IMR-90 (cell line): Measurements from ENCODE around the gene TAF11L12. TPM values are rescaled to one million over a fixed set of nuclear protein-coding genes. Genes with fewer than 3 reads are reported as not detected.
"Not testable (repeated sequence)": the region's sequence is repeated elsewhere in the genome, so short reads cannot be mapped to it uniquely, and the experiment has no call there.

ENCODE experiments used
- ATAC-seq: fragments of 200-7000 bp; cut with Tn5 transposase; 2 replicates; pipeline ENCODE4 v1.9.1; 2020; ENCODE audit warnings: low read depth, mild to moderate bottlenecking, moderate library complexity
- BruUV-seq: library from RNA; stranded (reverse); fragments of 400-500 nt; replicated peaks from 2 replicates; lab custom pipeline; 2021; lab: Mats Ljungman, UMichigan
- CTCF ChIA-PET: fragments of 300-600 bp; formaldehyde crosslinking; extraction: SDS; loops from one replicate; lab custom pipeline; 2021; ENCODE audit warnings: antibody characterized with exemption; lab: Yijun Ruan, JAX
- POLR2A ChIA-PET: fragments of 300-600 bp; sonication (Branson Sonifier 250); formaldehyde crosslinking; loops from one replicate; lab custom pipeline; 2022; ENCODE audit warnings: antibody characterized with exemption; ENCODE audit not compliant: unreplicated experiment; lab: Charles Lee
- DNase-seq: peaks from one replicate; pipeline ENCODE4 v3.0.0; 2013
- H2AFZ ChIP-seq: replicated peaks from 2 replicates; pipeline ENCODE3; 2013; ENCODE audit warnings: low read length, mild to moderate bottlenecking; ENCODE audit not compliant: poor library complexity
- H2AK5ac ChIP-seq: 2 replicates; pipeline ENCODE4 v1.6.1; 2013; ENCODE audit warnings: low read depth, low read length, inconsistent platforms
- H2AK9ac ChIP-seq: replicated peaks from 2 replicates; pipeline ENCODE3; 2013; ENCODE audit warnings: mild to moderate bottlenecking, low read depth, low read length, moderate library complexity; ENCODE audit not compliant: poor library complexity
- H2BK120ac ChIP-seq: 2 replicates; pipeline ENCODE4 v1.6.1; 2013; ENCODE audit warnings: low read depth, low read length, inconsistent platforms
- H2BK15ac ChIP-seq: 3 replicates; pipeline ENCODE4 v1.6.1; 2013; ENCODE audit warnings: low read depth, low read length, inconsistent platforms
- H2BK20ac ChIP-seq: 2 replicates; pipeline ENCODE4 v1.6.1; 2013; ENCODE audit warnings: low read depth, mild to moderate bottlenecking, inconsistent platforms, low read length, moderate library complexity
- H2BK5ac ChIP-seq: 2 replicates; pipeline ENCODE4 v1.6.1; 2013; ENCODE audit warnings: mild to moderate bottlenecking, low read depth, low read length, inconsistent platforms; ENCODE audit not compliant: poor library complexity, severe bottlenecking
- H3K14ac ChIP-seq: replicated peaks from 2 replicates; pipeline ENCODE4 v1.6.1; 2013; ENCODE audit warnings: low read depth, low read length, inconsistent platforms
- H3K18ac ChIP-seq: 2 replicates; pipeline ENCODE4 v1.6.1; 2013; ENCODE audit warnings: low read depth, low read length, control low read depth
- H3K23ac ChIP-seq: 2 replicates; pipeline ENCODE4 v1.6.1; 2013; ENCODE audit warnings: low read depth, low read length, inconsistent platforms
- H3K27ac ChIP-seq: 2 replicates; pipeline ENCODE4 v1.5.1; 2013; ENCODE audit warnings: mild to moderate bottlenecking, control low read depth, low read length; ENCODE audit not compliant: insufficient read depth
- H3K27me3 ChIP-seq: 2 replicates; pipeline ENCODE4 v1.6.1; 2013; ENCODE audit warnings: low read length; ENCODE audit not compliant: control insufficient read depth, insufficient read depth
- H3K36me3 ChIP-seq: 2 replicates; pipeline ENCODE4 v1.6.1; 2013; ENCODE audit warnings: low read length, mixed read lengths; ENCODE audit not compliant: control insufficient read depth, insufficient read depth
- H3K4ac ChIP-seq: 2 replicates; pipeline ENCODE4 v1.6.1; 2013; ENCODE audit warnings: low read depth, low read length, inconsistent platforms
- H3K4me1 ChIP-seq: 2 replicates; pipeline ENCODE4 v1.6.1; 2013; ENCODE audit warnings: low read length, mixed read lengths; ENCODE audit not compliant: control insufficient read depth, insufficient read depth
- H3K4me2 ChIP-seq: 2 replicates; pipeline ENCODE4 v1.6.1; 2013; ENCODE audit warnings: low read depth, mild to moderate bottlenecking, control low read depth, low read length, moderate library complexity
- H3K4me3 ChIP-seq: 2 replicates; pipeline ENCODE4 v1.5.1; 2013; ENCODE audit warnings: low read depth, mild to moderate bottlenecking, control low read depth, low read length, moderate library complexity; ENCODE audit not compliant: insufficient read depth
- H3K56ac ChIP-seq: 2 replicates; pipeline ENCODE4 v1.6.1; 2013; ENCODE audit warnings: low read length, inconsistent platforms; ENCODE audit not compliant: insufficient read depth; ENCODE audit errors: extremely low read depth
- H3K79me1 ChIP-seq, 2 experiments: 2 replicates each; pipeline ENCODE4 v1.6.1; 2013; ENCODE audit warnings: low read length in 2 of 2, inconsistent platforms in 1 of 2, low read depth in 1 of 2
- H3K9ac ChIP-seq: 2 replicates; pipeline ENCODE4 v1.6.1; 2013; ENCODE audit warnings: low read depth, low read length, control low read depth
- H3K9me1 ChIP-seq: 2 replicates; pipeline ENCODE4 v1.6.1; 2013; ENCODE audit warnings: low read length, inconsistent platforms; ENCODE audit not compliant: insufficient read depth
- H3K9me3 ChIP-seq: 2 replicates; pipeline ENCODE4 v1.6.1; 2013; ENCODE audit warnings: low read length; ENCODE audit not compliant: control insufficient read depth, insufficient read depth
- H4K20me1 ChIP-seq: 2 replicates; pipeline ENCODE4 v1.6.1; 2013; ENCODE audit warnings: low read length, inconsistent platforms; ENCODE audit not compliant: insufficient read depth
- H4K5ac ChIP-seq: 2 replicates; pipeline ENCODE4 v1.6.1; 2013; ENCODE audit warnings: mild to moderate bottlenecking, low read depth, low read length, control low read depth
- H4K8ac ChIP-seq, 2 experiments: 2 replicates each; pipeline ENCODE4 v1.6.1; 2013; ENCODE audit warnings: low read depth in 2 of 2, low read length in 2 of 2, control low read depth in 1 of 2, inconsistent platforms in 1 of 2
- H4K91ac ChIP-seq: 2 replicates; pipeline ENCODE4 v1.6.1; 2013; ENCODE audit warnings: low read depth, low read length, inconsistent platforms; ENCODE audit not compliant: insufficient read depth
- BHLHE40 ChIP-seq: fragments of 150-350 bp; IDR thresholded peaks from 2 replicates; pipeline ENCODE4 v1.6.1; 2016; ENCODE audit warnings: mild to moderate bottlenecking, low read depth, low read length
- ELK1 ChIP-seq: fragments of 150-350 bp; IDR thresholded peaks from 2 replicates; pipeline ENCODE4 v1.6.1; 2016; ENCODE audit warnings: low read depth, mild to moderate bottlenecking, low read length, moderate library complexity, borderline replicate concordance
- FOS ChIP-seq: fragments of 150-350 bp; IDR thresholded peaks from 2 replicates; pipeline ENCODE4 v1.6.1; 2016; ENCODE audit warnings: low read depth, low read length
- POLR2A ChIP-seq: IDR thresholded peaks from 2 replicates; pipeline ENCODE4 v1.6.1; 2012; ENCODE audit warnings: mild to moderate bottlenecking, low read depth, low read length
- RAD21 ChIP-seq: IDR thresholded peaks from 2 replicates; pipeline ENCODE4 v1.6.1; 2012; ENCODE audit warnings: low read length, improper control_type of control experiment
- SMC3 ChIP-seq: fragments of 150-350 bp; IDR thresholded peaks from 2 replicates; pipeline ENCODE4 v1.6.1; 2016; ENCODE audit warnings: low read depth, mild to moderate bottlenecking, antibody characterized with exemption, low read length, moderate library complexity
- WGBS, 2 experiments: methylation state at CpG; one replicate each; pipeline versions ENCODE4 v1.1.5 to v1.1.7; 2013; ENCODE audit warnings: missing lambda C conversion rate in 2 of 2; ENCODE audit not compliant: insufficient read length in 1 of 2; ENCODE audit errors: extremely low coverage in 2 of 2; 5-methylcytosine and 5-hydroxymethylcytosine counted together
- dilution Hi-C: fragments of 300-500 bp; cut with HindIII; formaldehyde crosslinking; loops from one replicate; pipeline ENCODE4 v1.14.3; 2018; ENCODE audit warnings: low sequenced_read_pairs; ENCODE audit not compliant: unreplicated experiment
- in situ Hi-C: fragments of 300-500 bp; cut with MboI; formaldehyde crosslinking; loops from 3 replicates; pipeline ENCODE4 v1.14.3; 2019; ENCODE audit warnings: low sequenced_read_pairs, inconsistent platforms, mixed read lengths
- intact Hi-C: fragments of 100-400 bp; cut with micrococcal nuclease; formaldehyde crosslinking; loops from 2 replicates; pipeline ENCODE4 v1.10.0; 2022
- polyA plus RNA-seq, 3 experiments: library from polyadenylated mRNA; depleted of rRNA; stranded (reverse); fragments of >200 nt; gene quantifications; 2 replicates each; pipeline ENCODE4 v1.2.3, GENCODE V29; 2012; ENCODE audit warnings: low replicate concordance in 1 of 3
- total RNA-seq: library from RNA; depleted of rRNA; stranded (reverse); fragments of >200 nt; gene quantifications from 2 replicates; pipeline ENCODE4 v1.2.3, GENCODE V29; 2012

TAF11L12 gene
- total and polyA plus RNA-seq, 2 of the 4 experiments (the other 2 are of a cell fraction): not detected

GRCh38 chr5:17604951-17605350, 5.2 kb upstream of the TAF11L12 start:
- no peaks in the 10 kb centered on the region for H4K20me1 ChIP-seq
- no peak overlapping the region for H4K8ac ChIP-seq
- no peak overlapping the region for H3K4ac ChIP-seq
- ChIA-PET CTCF (no interaction called here), POLR2A (no interaction called here)
- ATAC-seq: no peak
- no peak overlapping the region for H3K9ac ChIP-seq
- H3K9me3 ChIP-seq: no peaks in the 10 kb centered on the region
- H4K5ac ChIP-seq: no peak overlapping the region
- H2AK5ac ChIP-seq: no peak overlapping the region
- H3K4me1 ChIP-seq: no peaks in the 10 kb centered on the region
- H2BK5ac ChIP-seq: no peak overlapping the region
- H3K27ac ChIP-seq: no peak overlapping the region
- H2AFZ ChIP-seq: no peak overlapping the region
- H3K79me1 ChIP-seq: no peaks in the 10 kb centered on the region
- H3K27me3 ChIP-seq: no peaks in the 10 kb centered on the region
- H3K4me3 ChIP-seq: no peak overlapping the region
- no TSS peak for BruUV-seq
- TF ChIP-seq ELK1: no peak
- TF ChIP-seq FOS: no peak
- TF ChIP-seq SMC3: no peak
- no peak for TF ChIP-seq RAD21
- TF ChIP-seq BHLHE40: no peak
- no peak for TF ChIP-seq POLR2A
- intact Hi-C loops (no loop called here), in situ Hi-C loops (no loop called here), dilution Hi-C loops (no loop called here)
- no peak overlapping the region for H2BK120ac ChIP-seq
- H3K23ac ChIP-seq: no peak overlapping the region
- no peak overlapping the region for H4K91ac ChIP-seq
- H3K36me3 ChIP-seq: no peaks in the 10 kb centered on the region
- no peak overlapping the region for H3K56ac ChIP-seq
- H3K18ac ChIP-seq: no peak overlapping the region
- no peak overlapping the region for H2BK15ac ChIP-seq
- H3K14ac ChIP-seq: no peak overlapping the region
- no peaks in the 10 kb centered on the region for H3K9me1 ChIP-seq
- H2BK20ac ChIP-seq: no peak overlapping the region
- no peak for DNase-seq
- H3K4me2 ChIP-seq: no peak overlapping the region
- no peak overlapping the region for H2AK9ac ChIP-seq
- WGBS, 2 experiments: no CpG with 5 or more reads among the region's 14 CpGs

GRCh38 chr5:17607461-17607860, 2.7 kb upstream of the TAF11L12 start:
- H4K5ac ChIP-seq, dilution Hi-C loops, H2AK5ac ChIP-seq, H3K23ac ChIP-seq, H3K79me1 ChIP-seq, H2AK9ac ChIP-seq, H3K27ac ChIP-seq, H3K4me2 ChIP-seq, H3K18ac ChIP-seq, ATAC-seq, H3K4ac ChIP-seq, H4K91ac ChIP-seq, H2AFZ ChIP-seq, H3K4me3 ChIP-seq, H3K9me3 ChIP-seq, H3K56ac ChIP-seq, BruUV-seq, H2BK15ac ChIP-seq, H4K8ac ChIP-seq, H3K9ac ChIP-seq, H3K9me1 ChIP-seq, H3K4me1 ChIP-seq, H3K27me3 ChIP-seq, H2BK120ac ChIP-seq, H4K20me1 ChIP-seq, DNase-seq, H2BK20ac ChIP-seq, intact Hi-C loops, H3K14ac ChIP-seq, POLR2A ChIA-PET, in situ Hi-C loops, H2BK5ac ChIP-seq, CTCF ChIA-PET, H3K36me3 ChIP-seq: not testable (repeated sequence)
- WGBS, 2 experiments: no CpG with 5 or more reads among the region's 4 CpGs
